GM23248 (cell line): Measurements from ENCODE around the gene AOC3.

ENCODE experiments used
- EZH2 ChIP-seq: fragments of 200-600 bp; sonication (generic); IDR thresholded peaks from 2 replicates; pipeline ENCODE4 v1.6.1; 2018; ENCODE audit warnings: antibody characterized with exemption, mild to moderate bottlenecking; ENCODE audit not compliant: insufficient read depth, poor library complexity, severe bottlenecking
- EZH2phosphoT487 ChIP-seq: fragments of 200-600 bp; sonication (generic); IDR thresholded peaks from 2 replicates; pipeline ENCODE4 v1.6.1; 2018; ENCODE audit warnings: antibody characterized with exemption, moderate library complexity, mild to moderate bottlenecking, low read depth; ENCODE audit not compliant: insufficient read depth

DNA sequence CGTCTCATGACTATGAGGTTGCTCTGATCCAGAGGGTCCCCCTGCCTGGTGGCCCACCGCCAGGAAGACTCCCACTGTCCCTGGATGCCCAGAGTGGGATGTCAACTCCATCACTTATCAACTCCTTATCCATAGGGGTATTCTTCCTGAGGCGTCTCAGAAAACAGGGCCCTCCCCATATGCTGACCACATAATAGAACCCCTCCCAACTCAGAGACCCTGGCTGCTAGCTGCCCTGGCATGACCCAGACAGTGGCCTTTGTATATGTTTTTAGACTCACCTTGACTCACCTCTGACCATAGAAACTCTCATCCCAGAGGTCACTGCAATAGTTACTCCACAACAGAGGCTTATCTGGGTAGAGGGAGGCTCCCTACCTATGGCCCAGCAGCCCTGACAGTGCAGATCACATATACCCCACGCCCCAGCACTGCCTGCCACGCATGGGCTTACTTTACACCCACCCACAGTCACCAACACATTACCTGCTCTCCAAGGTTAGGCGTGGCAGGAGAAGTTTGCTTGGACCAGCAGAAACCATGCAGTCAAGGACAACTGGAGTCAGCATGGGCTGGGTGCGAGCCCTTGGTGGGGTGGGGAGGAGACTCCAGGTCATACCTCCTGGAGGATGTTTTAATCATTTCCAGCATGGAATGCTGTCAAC, 47.3 kb downstream of the AOC3 start:
- TF ChIP-seq EZH2 (no peak), EZH2phosphoT487 (no peak)
